PC-3 (cell line): ENCODE results near the gene SLC1A3.

Experiments used
- EZH2 ChIP-seq: fragments of 300-600 bp; sonication (generic); IDR thresholded peaks from one replicate; pipeline ENCODE4 v1.6.1; 2017; ENCODE audit warnings: antibody characterized with exemption, mild to moderate bottlenecking, low read length; ENCODE audit not compliant: unreplicated experiment
- TF ChIP-seq, protein P1 (sequence below): fragments of 300-600 bp; sonication (generic); conservative IDR thresholded peaks from 2 replicates; pipeline ENCODE4 v1.5.1; 2017; ENCODE audit warnings: antibody characterized with exemption, low read depth, mild to moderate bottlenecking, low read length

- TF ChIP-seq, protein P1, sequence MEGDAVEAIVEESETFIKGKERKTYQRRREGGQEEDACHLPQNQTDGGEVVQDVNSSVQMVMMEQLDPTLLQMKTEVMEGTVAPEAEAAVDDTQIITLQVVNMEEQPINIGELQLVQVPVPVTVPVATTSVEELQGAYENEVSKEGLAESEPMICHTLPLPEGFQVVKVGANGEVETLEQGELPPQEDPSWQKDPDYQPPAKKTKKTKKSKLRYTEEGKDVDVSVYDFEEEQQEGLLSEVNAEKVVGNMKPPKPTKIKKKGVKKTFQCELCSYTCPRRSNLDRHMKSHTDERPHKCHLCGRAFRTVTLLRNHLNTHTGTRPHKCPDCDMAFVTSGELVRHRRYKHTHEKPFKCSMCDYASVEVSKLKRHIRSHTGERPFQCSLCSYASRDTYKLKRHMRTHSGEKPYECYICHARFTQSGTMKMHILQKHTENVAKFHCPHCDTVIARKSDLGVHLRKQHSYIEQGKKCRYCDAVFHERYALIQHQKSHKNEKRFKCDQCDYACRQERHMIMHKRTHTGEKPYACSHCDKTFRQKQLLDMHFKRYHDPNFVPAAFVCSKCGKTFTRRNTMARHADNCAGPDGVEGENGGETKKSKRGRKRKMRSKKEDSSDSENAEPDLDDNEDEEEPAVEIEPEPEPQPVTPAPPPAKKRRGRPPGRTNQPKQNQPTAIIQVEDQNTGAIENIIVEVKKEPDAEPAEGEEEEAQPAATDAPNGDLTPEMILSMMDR: no peak
- TF ChIP-seq EZH2: no peak
Measured at GRCh38 chr5:36721664-36722235, 115.3 kb downstream of the SLC1A3 start.
